AG04450 (cell line): ENCODE measurements around the gene CHST5. TPM values are rescaled to one million over a fixed set of nuclear protein-coding genes. Genes with fewer than 3 reads are reported as not detected.
"Not testable (repeated sequence)": the region's sequence is repeated elsewhere in the genome, so short reads cannot be mapped to it uniquely, and the experiment has no call there.

Experiments
- CTCF ChIA-PET: fragments of 300-600, 350-600 bp; formaldehyde crosslinking; extraction: SDS; loops from one replicate; lab custom pipeline; 2022; ENCODE audit warnings: antibody characterized with exemption, inconsistent platforms; lab: Charles Lee
- POLR2A ChIA-PET: fragments of 350-600 bp; formaldehyde crosslinking; extraction: SDS; loops from one replicate; lab custom pipeline; 2021; ENCODE audit warnings: antibody characterized with exemption, inconsistent platforms; lab: Yijun Ruan, JAX
- DNase-seq: peaks from one replicate; pipeline ENCODE4 v3.0.0-alpha.2; 2011; ENCODE audit warnings: low read depth, low spot score
- H3K27ac ChIP-seq: one replicate; pipeline ENCODE4 v1.5.1; 2012; ENCODE audit warnings: low read depth, low read length, control low read depth
- H3K27me3 ChIP-seq: one replicate; pipeline ENCODE4 v1.6.0; 2012; ENCODE audit warnings: low read length; ENCODE audit not compliant: control insufficient read depth, insufficient read depth
- H3K4me3 ChIP-seq: 2 replicates; pipeline ENCODE4 v1.5.1; 2011; ENCODE audit warnings: mild to moderate bottlenecking, low read depth, low read length, control low read depth
- H3K9me3 ChIP-seq: 2 replicates; pipeline ENCODE4 v1.5.1; 2012; ENCODE audit warnings: low read length; ENCODE audit not compliant: control insufficient read depth, insufficient read depth
- polyA plus RNA-seq: library from polyadenylated mRNA; depleted of rRNA; stranded (reverse); fragments of >200 nt; gene quantifications from 2 replicates; pipeline ENCODE4 v1.2.3, GENCODE V29; 2011
- TF ChIP-seq, protein P1 (sequence below): IDR thresholded peaks from 2 replicates; pipeline ENCODE4 v1.5.1; 2011; ENCODE audit warnings: low read depth, low read length, control low read depth, inconsistent platforms

Gene CHST5
- polyA plus RNA-seq, 1 experiment: not detected

DNA sequence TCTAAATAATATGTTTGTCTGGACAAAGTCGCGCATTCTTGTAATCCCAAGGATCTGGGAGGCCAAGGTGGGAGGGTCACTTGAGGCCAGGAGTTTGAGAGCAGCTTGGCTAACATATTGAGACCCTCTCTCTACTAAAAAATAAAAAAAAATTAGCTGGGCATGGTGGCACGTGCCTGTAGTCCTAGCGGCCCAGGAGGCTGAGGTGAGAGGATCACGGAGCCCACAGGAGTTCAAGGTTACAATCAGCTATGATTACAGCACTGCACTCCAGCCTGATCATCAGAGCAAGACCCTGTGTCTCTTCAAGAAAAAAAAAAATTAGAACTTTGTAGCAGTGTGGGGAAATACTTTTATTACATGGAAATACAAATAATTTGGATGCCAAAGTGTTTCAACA is 34.5 kb downstream of the CHST5 start:
- no peaks in the 10 kb centered on the region for H3K9me3 ChIP-seq
- no peak for DNase-seq
- ChIA-PET CTCF (interaction anchor here (0.9 to 2.8 kb wide), 2 partner anchors 16 to 36 kb away, joined by 3 to 19 read pairs; no protein-coding TSS in a partner anchor), POLR2A (no interaction called here)
- H3K27me3 ChIP-seq: peaks cover 3% of the 10 kb centered on the region
- H3K4me3 ChIP-seq: no peak overlapping the region
- H3K27ac ChIP-seq: no peak overlapping the region
- TF ChIP-seq, protein P1, sequence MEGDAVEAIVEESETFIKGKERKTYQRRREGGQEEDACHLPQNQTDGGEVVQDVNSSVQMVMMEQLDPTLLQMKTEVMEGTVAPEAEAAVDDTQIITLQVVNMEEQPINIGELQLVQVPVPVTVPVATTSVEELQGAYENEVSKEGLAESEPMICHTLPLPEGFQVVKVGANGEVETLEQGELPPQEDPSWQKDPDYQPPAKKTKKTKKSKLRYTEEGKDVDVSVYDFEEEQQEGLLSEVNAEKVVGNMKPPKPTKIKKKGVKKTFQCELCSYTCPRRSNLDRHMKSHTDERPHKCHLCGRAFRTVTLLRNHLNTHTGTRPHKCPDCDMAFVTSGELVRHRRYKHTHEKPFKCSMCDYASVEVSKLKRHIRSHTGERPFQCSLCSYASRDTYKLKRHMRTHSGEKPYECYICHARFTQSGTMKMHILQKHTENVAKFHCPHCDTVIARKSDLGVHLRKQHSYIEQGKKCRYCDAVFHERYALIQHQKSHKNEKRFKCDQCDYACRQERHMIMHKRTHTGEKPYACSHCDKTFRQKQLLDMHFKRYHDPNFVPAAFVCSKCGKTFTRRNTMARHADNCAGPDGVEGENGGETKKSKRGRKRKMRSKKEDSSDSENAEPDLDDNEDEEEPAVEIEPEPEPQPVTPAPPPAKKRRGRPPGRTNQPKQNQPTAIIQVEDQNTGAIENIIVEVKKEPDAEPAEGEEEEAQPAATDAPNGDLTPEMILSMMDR: no peak

DNA sequence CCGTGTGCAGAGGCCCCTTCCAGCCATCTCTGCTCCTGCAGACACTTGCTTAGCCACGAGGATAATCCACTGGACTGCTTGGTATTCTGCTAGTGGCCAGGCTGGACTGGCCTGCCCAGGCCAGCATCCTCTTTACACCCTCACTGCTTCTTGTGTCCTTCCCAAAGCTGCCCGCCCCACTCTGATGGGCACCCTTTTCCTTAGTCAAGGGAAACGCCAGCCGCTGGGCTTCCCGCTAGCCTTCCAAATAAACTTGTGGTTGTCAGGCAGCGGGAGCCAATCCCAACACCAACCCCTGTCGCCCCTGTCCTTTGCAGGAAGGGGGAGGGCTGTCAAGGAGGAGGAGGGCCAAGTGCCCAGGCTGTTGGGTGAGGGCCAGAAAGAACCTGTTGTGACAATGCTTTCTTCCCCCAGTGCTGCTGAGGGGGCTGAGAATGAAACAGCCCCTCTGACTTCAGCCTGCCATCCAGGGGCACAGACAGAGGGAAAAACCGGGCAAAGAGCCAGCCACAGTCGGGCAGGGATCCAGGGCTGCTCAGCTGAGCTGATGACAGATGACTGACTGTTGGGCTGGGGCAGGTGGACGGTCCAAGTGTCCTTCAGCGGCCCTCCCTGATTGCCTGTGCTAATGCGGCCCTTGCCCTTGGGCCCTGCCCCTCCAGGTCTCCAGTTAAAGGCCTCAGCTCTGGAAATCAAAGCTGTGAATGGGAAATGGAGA is 37.1 kb downstream of the CHST5 start:
- H3K4me3 ChIP-seq, DNase-seq, H3K27ac ChIP-seq, POLR2A ChIA-PET, H3K9me3 ChIP-seq: not testable (repeated sequence)
- CTCF ChIA-PET: interaction anchor here (2.5 kb wide), 1 partner anchor 19 kb away, joined by 27 read pairs; no protein-coding TSS in a partner anchor
- H3K27me3 ChIP-seq: peaks cover 14% of the 10 kb centered on the region

DNA sequence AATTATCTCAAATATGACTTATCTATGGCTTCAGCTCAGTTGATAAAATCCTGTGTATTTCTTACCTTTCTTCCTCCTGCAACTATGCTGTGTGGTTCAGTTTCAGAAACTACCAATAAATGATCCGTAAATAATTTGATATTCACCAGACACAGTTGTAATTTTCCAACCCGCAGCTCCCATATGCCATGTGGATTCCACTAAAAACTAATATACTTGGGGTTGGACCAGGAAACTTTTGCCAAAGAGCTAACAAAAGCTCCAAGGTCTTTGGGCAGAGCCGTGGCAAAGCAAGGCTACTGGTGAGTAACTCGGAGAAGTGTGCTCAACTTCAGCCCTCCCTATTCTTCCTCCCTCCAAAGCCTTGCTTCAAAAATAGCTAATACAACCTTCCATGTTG is 38.4 kb downstream of the CHST5 start:
- ChIA-PET POLR2A (no interaction called here), CTCF (interaction anchor here (1.1 to 2.5 kb wide), 3 partner anchors 20 to 33 kb away, joined by 7 to 27 read pairs (median 7); partner anchors contain the start of gene TMEM170A)
- TF ChIP-seq, protein P1: no peak
- H3K27me3 ChIP-seq: peaks cover 14% of the 10 kb centered on the region
- H3K4me3 ChIP-seq: no peak overlapping the region
- H3K9me3 ChIP-seq: no peaks in the 10 kb centered on the region; the same call in 1 of the 2 replicates
- no peak overlapping the region for H3K27ac ChIP-seq
- DNase-seq: no peak

DNA sequence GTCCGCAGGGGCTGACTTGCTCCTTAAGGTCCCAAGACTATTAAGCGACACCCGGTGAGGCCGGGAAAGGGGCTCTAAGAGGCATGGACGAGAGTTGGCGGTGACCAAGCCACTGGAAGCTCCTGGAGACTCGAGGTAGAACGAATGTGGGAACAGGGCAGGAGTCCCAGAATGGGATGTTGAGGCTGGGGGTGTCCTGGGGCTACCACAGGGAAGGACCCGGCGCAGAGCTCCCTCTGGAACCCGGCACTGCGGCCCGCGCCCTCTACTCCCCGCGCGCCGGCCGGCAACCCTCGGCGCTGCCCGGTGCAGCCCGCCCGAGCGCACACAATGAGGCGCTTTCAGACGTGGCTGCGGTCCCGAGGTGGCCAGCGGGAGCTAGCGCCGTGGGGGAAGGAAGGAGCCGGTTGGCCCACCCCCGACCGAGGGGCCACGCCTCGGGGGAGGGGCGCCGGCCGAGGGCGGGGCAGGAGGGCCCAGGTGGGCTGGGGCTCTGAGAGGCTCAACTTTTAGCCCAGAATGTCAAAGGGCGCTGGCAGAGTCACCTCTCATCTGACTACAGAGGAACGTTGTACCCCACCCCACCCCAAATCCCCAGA is 40.7 kb downstream of the CHST5 start, which contains the start of gene CHST6:
CHST6 (minus strand) TSS at position 366 of the 599 bp plus-strand sequence. CDS start 15,613 bp downstream, outside the sequence.
- POLR2A ChIA-PET: interaction anchor here (0.6 to 0.9 kb wide), 2 partner anchors 13 to 22 kb away, joined by 3 to 4 read pairs; no protein-coding TSS in a partner anchor
- TF ChIP-seq, protein P1: no peak
- Histone ChIP-seq H3K9me3 (no peaks in the 10 kb centered on the region; the same call in 1 of the 2 replicates), H3K27ac (no peak within 1 kb of the TSS), H3K4me3 (peak within 1 kb of the TSS; percentile 41), H3K27me3 (peaks cover 14% of the 10 kb centered on the region)
- no peak for DNase-seq
- CTCF ChIA-PET: interaction anchor here (0.5 to 1.9 kb wide), 5 partner anchors 22 to 269 kb away, joined by 3 to 7 read pairs (median 4); no protein-coding TSS in a partner anchor

DNA sequence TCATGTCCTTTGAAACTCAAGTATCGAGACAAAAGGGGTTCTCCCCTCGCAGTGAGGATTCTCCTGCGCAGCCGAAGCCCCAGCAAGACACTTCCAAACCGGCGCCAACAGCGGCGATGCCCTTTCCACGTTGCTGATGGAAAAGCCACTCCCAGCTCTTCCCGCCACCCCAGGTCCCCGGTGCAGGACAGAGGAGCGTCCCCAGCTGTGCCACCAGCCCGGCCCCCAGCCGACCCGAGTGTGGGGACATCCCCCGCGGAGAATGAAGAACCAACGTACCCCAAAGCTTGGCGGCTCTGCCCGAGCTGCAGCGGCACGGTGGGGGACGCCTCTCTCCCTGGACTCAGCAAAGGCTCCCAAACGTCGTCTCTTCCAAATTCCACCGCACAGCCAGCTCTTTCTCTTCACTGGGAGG is 41.2 kb downstream of the CHST5 start:
- TF ChIP-seq, protein P1: no peak
- peaks cover 14% of the 10 kb centered on the region for H3K27me3 ChIP-seq
- POLR2A ChIA-PET: interaction anchor here (0.6 to 0.9 kb wide), 2 partner anchors 13 to 23 kb away, joined by 3 to 4 read pairs; no protein-coding TSS in a partner anchor
- CTCF ChIA-PET: interaction anchor here (0.5 to 1.9 kb wide), 5 partner anchors 22 to 269 kb away, joined by 3 to 7 read pairs (median 4); no protein-coding TSS in a partner anchor
- H3K27ac ChIP-seq: no peak overlapping the region
- H3K4me3 ChIP-seq: peak overlapping the region; percentile 41
- no peaks in the 10 kb centered on the region; the same call in 1 of the 2 replicates for H3K9me3 ChIP-seq
- no peak for DNase-seq
